ENCODE results near the gene FRY.

DNA sequence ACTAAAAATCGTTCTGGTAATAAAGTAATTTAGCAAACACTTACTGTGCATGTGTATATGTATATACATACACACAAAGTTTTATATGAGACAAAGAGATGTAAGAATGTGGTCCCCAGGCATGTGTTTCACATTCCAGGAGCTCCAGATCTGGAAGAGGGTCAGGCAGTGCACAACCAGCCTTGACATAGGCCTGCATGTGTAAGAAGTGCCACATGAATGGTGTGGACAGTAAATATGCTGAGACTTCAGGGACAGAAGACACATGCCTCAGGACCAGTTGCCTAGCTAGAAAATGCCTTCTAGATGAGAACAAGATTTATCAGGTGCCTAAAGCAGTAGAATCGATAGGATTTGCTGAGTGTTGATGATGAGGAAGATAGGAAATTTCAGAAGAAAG lies 76.4 kb downstream of the FRY start:
- TF ChIP-seq, protein P1, sequence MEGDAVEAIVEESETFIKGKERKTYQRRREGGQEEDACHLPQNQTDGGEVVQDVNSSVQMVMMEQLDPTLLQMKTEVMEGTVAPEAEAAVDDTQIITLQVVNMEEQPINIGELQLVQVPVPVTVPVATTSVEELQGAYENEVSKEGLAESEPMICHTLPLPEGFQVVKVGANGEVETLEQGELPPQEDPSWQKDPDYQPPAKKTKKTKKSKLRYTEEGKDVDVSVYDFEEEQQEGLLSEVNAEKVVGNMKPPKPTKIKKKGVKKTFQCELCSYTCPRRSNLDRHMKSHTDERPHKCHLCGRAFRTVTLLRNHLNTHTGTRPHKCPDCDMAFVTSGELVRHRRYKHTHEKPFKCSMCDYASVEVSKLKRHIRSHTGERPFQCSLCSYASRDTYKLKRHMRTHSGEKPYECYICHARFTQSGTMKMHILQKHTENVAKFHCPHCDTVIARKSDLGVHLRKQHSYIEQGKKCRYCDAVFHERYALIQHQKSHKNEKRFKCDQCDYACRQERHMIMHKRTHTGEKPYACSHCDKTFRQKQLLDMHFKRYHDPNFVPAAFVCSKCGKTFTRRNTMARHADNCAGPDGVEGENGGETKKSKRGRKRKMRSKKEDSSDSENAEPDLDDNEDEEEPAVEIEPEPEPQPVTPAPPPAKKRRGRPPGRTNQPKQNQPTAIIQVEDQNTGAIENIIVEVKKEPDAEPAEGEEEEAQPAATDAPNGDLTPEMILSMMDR (IDR thresholded peaks at IDR 0.05): no peak
- TF ChIP-seq POLR2AphosphoS5 (IDR thresholded peaks at IDR 0.05) (no peak), POLR2A (IDR thresholded peaks at IDR 0.05) (no peak)
